Upper lobe of left lung (tissue), 6 donors: ENCODE data around the gene TMC3. TPM values are rescaled to one million over a fixed set of nuclear protein-coding genes. Genes with fewer than 3 reads are reported as not detected.

Source experiments
- ATAC-seq, 2 donors: fragments of 200-7000 bp; cut with Tn5 transposase; one replicate each; pipeline ENCODE4 v1.9.1; 2022; ENCODE audit warnings: mild to moderate bottlenecking in 2 of 2, moderate library complexity in 2 of 2; ENCODE audit not compliant: low FRiP score in 2 of 2
- DNase-seq, 2 donors: peaks; one replicate each; pipeline ENCODE4 v3.0.0-alpha.2; 2019 to 2020
- H3K27ac ChIP-seq, 4 donors: fragments of 200-600 bp; sonication (generic); one replicate each; pipeline ENCODE4 v1.5.1; 2016 to 2019
- H3K27me3 ChIP-seq, 4 donors: fragments of 200-600 bp; sonication (generic); one replicate each; pipeline ENCODE4 v1.5.1; 2017 to 2019
- H3K36me3 ChIP-seq, 4 donors: fragments of 200-600 bp; sonication (generic); one replicate each; pipeline ENCODE4 v1.5.1; 2016 to 2019
- H3K4me1 ChIP-seq, 4 donors: fragments of 200-600 bp; sonication (generic); one replicate each; pipeline ENCODE4 v1.5.1; 2018 to 2019
- H3K4me3 ChIP-seq, 4 donors: fragments of 200-600 bp; sonication (generic); one replicate each; pipeline ENCODE4 v1.5.1; 2017 to 2019; ENCODE audit warnings: mild to moderate bottlenecking in 2 of 4, moderate library complexity in 1 of 4
- H3K9me3 ChIP-seq, 4 donors: fragments of 200-600 bp; sonication (generic); one replicate each; pipeline ENCODE4 v1.5.1; 2018 to 2019
- CTCF ChIP-seq, 6 experiments: fragments of 450-650 bp in 4 of 6; fragments of 200-600 bp in 2 of 6; sonication (generic) in 2 of 6; IDR thresholded peaks; one replicate each; pipeline ENCODE4 v1.5.1; 2016 to 2019; ENCODE audit warnings: antibody characterized with exemption in 6 of 6
- EP300 ChIP-seq, 4 donors: sonication (generic); formaldehyde crosslinking; IDR thresholded peaks; one replicate each; pipeline ENCODE4 v1.5.1; 2017; ENCODE audit warnings: antibody characterized with exemption in 4 of 4, control low read depth in 2 of 4
- POLR2A ChIP-seq, 4 donors: fragments of 450-650 bp; IDR thresholded peaks; one replicate each; pipeline ENCODE4 v1.5.1; 2016 to 2017; ENCODE audit warnings: antibody characterized with exemption in 4 of 4, mild to moderate bottlenecking in 2 of 4
- POLR2AphosphoS5 ChIP-seq, 2 donors: sonication (generic); formaldehyde crosslinking; IDR thresholded peaks; one replicate each; pipeline ENCODE4 v1.5.1; 2017; ENCODE audit warnings: antibody characterized with exemption in 2 of 2
- WGBS, 2 donors: methylation state at CpG; one replicate each; pipeline ENCODE4 v1.1.5; 2017 to 2018; 5-methylcytosine and 5-hydroxymethylcytosine counted together
- total RNA-seq, 6 donors: library from RNA; depleted of rRNA in 4 of 6; stranded (reverse); fragments of >200 nt in 4 of 6; gene quantifications; one replicate each; pipeline versions ENCODE4 v1.1.0 to v1.2.1, GENCODE V29; 2016 to 2021
- donor health status: DM: no; HTN: no; CAD: no; lungs with moderate emphysema.
- donor health status: DM: no; HTN: yes; CAD: no; lungs with severe emphysema.

Gene TMC3
- total RNA-seq, 6 donors from 2014 or later = not detected

- no peak for ATAC-seq
- TF ChIP-seq EP300 (IDR thresholded peaks at IDR 0.05) (no peak), POLR2AphosphoS5 (IDR thresholded peaks at IDR 0.05) (no peak), POLR2A (IDR thresholded peaks at IDR 0.05) (no peak), CTCF (IDR thresholded peaks at IDR 0.05) (no peak)
- no peaks in the 10 kb centered on the region for H3K9me3 ChIP-seq
- whole genome bisulfite sequencing, 2 donors = 92% methylated on average over 11 to 12 of the region's 12 CpGs
- no peak overlapping the region for H3K27ac ChIP-seq
- H3K4me1 ChIP-seq = no peaks in the 10 kb centered on the region
- DNase-seq = no peak
- H3K27me3 ChIP-seq = no peaks in the 10 kb centered on the region
- no peak overlapping the region for H3K4me3 ChIP-seq
- peaks cover 0 to 67% (median 6%) of the 10 kb centered on the region in 4 donors for H3K36me3 ChIP-seq
Measured at GRCh38 chr15:81281766-81282605, 92.0 kb downstream of the TMC3 start.

DNA sequence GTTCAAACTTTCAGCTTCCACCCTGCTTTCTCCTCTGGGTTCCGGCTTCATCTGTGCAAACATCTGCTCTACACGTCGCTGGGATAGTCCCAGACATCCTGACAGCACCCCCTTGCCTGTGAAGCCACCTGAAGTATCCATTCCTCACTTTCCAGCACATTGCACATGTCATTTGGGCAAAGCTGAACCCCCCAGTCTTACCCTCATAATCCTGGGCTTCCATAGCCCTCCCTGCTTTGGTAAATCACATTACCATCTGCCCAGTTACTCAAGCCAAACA is 92.6 kb downstream of the TMC3 start:
- H3K4me3 ChIP-seq = no peak overlapping the region
- 94 to 99% methylated on average over 3 of the region's 3 CpGs for WGBS, 2 donors
- peaks cover 0 to 61% (median 6%) of the 10 kb centered on the region in 4 donors for H3K36me3 ChIP-seq
- ATAC-seq (no peak), DNase-seq (no peak)
- no peak overlapping the region for H3K27ac ChIP-seq
- no peaks in the 10 kb centered on the region for H3K4me1 ChIP-seq
- no peaks in the 10 kb centered on the region for H3K27me3 ChIP-seq
- TF ChIP-seq POLR2A (IDR thresholded peaks at IDR 0.05) (no peak), EP300 (IDR thresholded peaks at IDR 0.05) (no peak), POLR2AphosphoS5 (IDR thresholded peaks at IDR 0.05) (no peak), CTCF (IDR thresholded peaks at IDR 0.05) (no peak)
- H3K9me3 ChIP-seq = no peaks in the 10 kb centered on the region

Other genes starting within 250 kb of the TMC3 start
- gene CFAP161, start 239.9 kb downstream of the TMC3 start, total RNA-seq = 1 to 10 TPM; 1.2 to 9.0 (median 2.6) TPM
- 100 to 1,000 TPM in 1 of 6 donors, 10 to 100 TPM in 5; 18.9 to 102 (median 31.8) TPM for gene IL16, start 177.3 kb downstream of the TMC3 start, total RNA-seq
- 1 to 10 TPM; 3.0 to 8.3 (median 5.6) TPM for gene STARD5, start 50.1 kb downstream of the TMC3 start, total RNA-seq